ENCODE results near the gene ZNF235. TPM values are rescaled to one million over a fixed set of nuclear protein-coding genes. Genes with fewer than 3 reads are reported as not detected.
"Not testable (repeated sequence)": the region's sequence is repeated elsewhere in the genome, so short reads cannot be mapped to it uniquely, and the experiment has no call there.

Gene ZNF235
- total RNA-seq, 2 donors from 2014 or later = 6.9 to 12.6 TPM

DNA sequence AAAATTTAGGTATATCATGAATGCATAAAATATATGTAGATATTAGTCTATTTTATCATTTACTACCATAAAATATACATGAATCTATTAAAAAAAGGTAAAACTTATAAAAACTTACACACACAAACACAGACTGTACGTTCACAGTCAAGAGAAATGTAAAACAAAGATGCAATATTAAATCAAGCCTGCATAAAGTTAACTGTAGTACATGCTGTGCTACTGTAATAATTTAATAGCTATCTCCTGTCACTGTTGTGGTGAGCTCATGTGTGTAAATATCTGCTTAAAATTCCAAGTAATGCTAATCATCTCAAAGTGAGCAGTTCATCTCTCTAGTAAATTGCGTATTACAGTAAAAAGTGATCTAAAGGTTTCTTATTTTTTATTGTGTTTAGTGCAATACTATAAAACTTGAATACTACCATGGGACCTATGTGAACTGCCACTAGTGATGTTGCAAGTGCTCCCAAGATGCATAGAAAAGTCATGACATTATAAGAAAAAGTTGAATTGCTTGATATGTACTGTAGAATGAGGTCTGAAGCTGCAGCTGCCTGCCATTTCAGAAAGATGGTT lies 45.9 kb downstream of the ZNF235 start:
- no peaks in the 10 kb centered on the region for H3K27me3 ChIP-seq (replicated peaks; ENCODE audit: insufficient read depth)
- H3K4me1 ChIP-seq (ENCODE audit: control insufficient read depth in 1 of 2, low read depth in 2 of 2) = no peaks in the 10 kb centered on the region
- H3K9me3 ChIP-seq = peaks cover 66% of the 10 kb centered on the region
- ATAC-seq (ENCODE audit: insufficient number of reproducible peaks, low FRiP score, low read depth) (no peak), DNase-seq (ENCODE audit: low spot score) (no peak)
- H3K4me3 ChIP-seq = no peak overlapping the region
- no peak overlapping the region for H3K27ac ChIP-seq
- no peaks in the 10 kb centered on the region for H3K36me3 ChIP-seq
- TF ChIP-seq CTCF (IDR thresholded peaks at IDR 0.05) = no peak

- Histone ChIP-seq H3K27ac (no peak overlapping the region), H3K27me3 (replicated peaks; ENCODE audit: insufficient read depth) (no peaks in the 10 kb centered on the region), H3K4me3 (no peak overlapping the region), H3K9me3 (peaks cover 71% of the 10 kb centered on the region), H3K4me1 (ENCODE audit: control insufficient read depth in 1 of 2, low read depth in 2 of 2) (no peaks in the 10 kb centered on the region), H3K36me3 (no peaks in the 10 kb centered on the region)
- TF ChIP-seq CTCF (IDR thresholded peaks at IDR 0.05) = no peak
- DNase-seq (ENCODE audit: low spot score) (no peak), ATAC-seq (ENCODE audit: insufficient number of reproducible peaks, low FRiP score, low read depth) (no peak)
Measured at GRCh38 chr19:44258136-44258535, 46.7 kb downstream of the ZNF235 start.

DNA sequence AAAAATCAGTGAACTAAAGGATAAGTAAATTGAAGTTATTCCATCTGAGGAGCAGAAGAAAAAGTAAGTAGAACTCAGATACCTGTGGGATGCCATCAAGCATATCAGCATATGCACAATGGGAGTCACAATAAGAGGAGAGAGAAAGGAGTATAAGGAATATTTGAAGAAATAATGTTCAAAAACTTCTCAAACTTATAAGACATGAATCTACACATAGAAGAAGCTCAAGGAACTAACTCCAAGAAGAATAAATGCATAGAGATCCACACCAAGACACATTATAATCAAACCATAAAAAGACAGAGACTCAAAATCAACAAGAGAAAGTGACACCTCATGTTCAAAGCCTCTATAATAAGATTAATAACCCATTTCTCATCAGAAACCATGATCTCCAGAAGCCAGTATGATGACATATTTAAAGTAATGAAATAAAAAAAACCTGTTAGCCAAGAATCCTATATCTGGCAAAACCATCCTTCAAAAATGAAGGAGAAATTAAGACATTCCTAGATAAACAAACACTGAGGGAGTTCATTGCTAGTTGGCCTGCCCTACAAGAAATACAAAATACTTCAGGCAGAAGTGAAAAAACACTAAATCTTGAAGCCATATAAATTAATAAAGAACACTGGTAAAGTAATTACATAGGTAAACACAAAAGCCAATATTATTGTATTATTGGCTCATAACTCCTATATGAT lies 49.0 kb downstream of the ZNF235 start:
- Histone ChIP-seq H3K27ac (no peak overlapping the region), H3K36me3 (no peaks in the 10 kb centered on the region), H3K4me3 (no peak overlapping the region), H3K27me3 (replicated peaks; ENCODE audit: insufficient read depth) (no peaks in the 10 kb centered on the region), H3K4me1 (ENCODE audit: control insufficient read depth in 1 of 2, low read depth in 2 of 2) (no peaks in the 10 kb centered on the region), H3K9me3 (peaks cover 88% of the 10 kb centered on the region)
- DNase-seq (ENCODE audit: low spot score) = no peak
- TF ChIP-seq CTCF (IDR thresholded peaks at IDR 0.05) = no peak
- ATAC-seq (ENCODE audit: insufficient number of reproducible peaks, low FRiP score, low read depth) = no peak

DNA sequence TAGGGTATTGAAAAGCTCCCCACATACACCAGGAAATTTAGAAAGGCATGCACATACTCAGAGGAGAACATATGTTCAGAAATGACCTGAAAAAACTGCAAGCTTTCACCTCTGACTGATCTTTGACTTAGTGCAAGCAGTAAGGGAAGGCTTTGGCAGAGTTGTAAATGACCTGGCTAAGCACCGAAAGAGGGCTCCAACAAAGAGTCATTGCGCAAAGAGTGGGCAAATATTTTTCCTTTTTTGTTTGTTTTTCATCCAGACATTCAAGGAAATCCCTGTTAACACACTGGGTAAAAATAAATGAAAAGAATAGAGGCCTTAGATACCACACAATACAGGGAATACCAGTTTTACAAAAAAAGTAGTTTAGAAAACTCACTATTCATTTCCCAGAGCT lies 50.3 kb downstream of the ZNF235 start:
- DNase-seq (ENCODE audit: low spot score) = no peak
- TF ChIP-seq CTCF (IDR thresholded peaks at IDR 0.05) = no peak
- no peak overlapping the region for H3K27ac ChIP-seq
- no peak for ATAC-seq (ENCODE audit: insufficient number of reproducible peaks, low FRiP score, low read depth)
- peaks cover 7% of the 10 kb centered on the region for H3K36me3 ChIP-seq
- H3K4me1 ChIP-seq (ENCODE audit: control insufficient read depth in 1 of 2, low read depth in 2 of 2) = no peaks in the 10 kb centered on the region
- peaks cover 90% of the 10 kb centered on the region for H3K9me3 ChIP-seq
- H3K4me3 ChIP-seq = no peak overlapping the region
- no peaks in the 10 kb centered on the region for H3K27me3 ChIP-seq (replicated peaks; ENCODE audit: insufficient read depth)

- peaks cover 95% of the 10 kb centered on the region for H3K9me3 ChIP-seq
- peaks cover 12% of the 10 kb centered on the region for H3K36me3 ChIP-seq
- not testable (repeated sequence) for H3K4me3 ChIP-seq; ATAC-seq (ENCODE audit: insufficient number of reproducible peaks, low FRiP score, low read depth); DNase-seq (ENCODE audit: low spot score); H3K4me1 ChIP-seq (ENCODE audit: control insufficient read depth in 1 of 2, low read depth in 2 of 2); H3K27ac ChIP-seq; H3K27me3 ChIP-seq (replicated peaks; ENCODE audit: insufficient read depth)
Measured at GRCh38 chr19:44253392-44253791, 51.4 kb downstream of the ZNF235 start.

GRCh38 chr19:44252332-44252731 lies 52.5 kb downstream of the ZNF235 start:
- not testable (repeated sequence) for H3K27ac ChIP-seq; H3K4me1 ChIP-seq (ENCODE audit: control insufficient read depth in 1 of 2, low read depth in 2 of 2); ATAC-seq (ENCODE audit: insufficient number of reproducible peaks, low FRiP score, low read depth); H3K27me3 ChIP-seq (replicated peaks; ENCODE audit: insufficient read depth); H3K4me3 ChIP-seq; DNase-seq (ENCODE audit: low spot score)
- peaks cover 97% of the 10 kb centered on the region for H3K9me3 ChIP-seq
- peaks cover 13% of the 10 kb centered on the region for H3K36me3 ChIP-seq
